Kidney (tissue), 14 donors: ENCODE measurements around the gene LAIR1. TPM values are rescaled to one million over a fixed set of nuclear protein-coding genes. Genes with fewer than 3 reads are reported as not detected.
"Not testable (repeated sequence)": the region's sequence is repeated elsewhere in the genome, so short reads cannot be mapped to it uniquely, and the experiment has no call there.

Experiments used
- DNase-seq, 5 donors: peaks; one replicate each; pipeline ENCODE4 v3.0.0-alpha.2; 2013 to 2020
- FAIRE-seq: peaks from 2 replicates; lab custom pipeline; 2012; peaks lifted over from hg19 to GRCh38; lab: Jason Lieb, UNC
- H3K27ac ChIP-seq, 2 donors: one replicate each; pipeline ENCODE4 v1.7.0; 2013; ENCODE audit warnings: low read depth in 2 of 2, low read length in 2 of 2, inconsistent platforms in 1 of 2
- H3K27me3 ChIP-seq: one replicate; pipeline ENCODE4 v1.7.1; 2013; ENCODE audit warnings: low read length, inconsistent platforms; ENCODE audit not compliant: control insufficient read depth, insufficient read depth
- H3K36me3 ChIP-seq, 3 donors: one replicate each; pipeline versions ENCODE4 v1.7.0 to v1.7.1; 2013; ENCODE audit warnings: low read length in 3 of 3, control low read depth in 1 of 3, inconsistent platforms in 1 of 3; ENCODE audit not compliant: insufficient read depth in 3 of 3, control insufficient read depth in 2 of 3
- H3K4me1 ChIP-seq, 3 donors: one replicate each; pipeline versions ENCODE4 v1.7.0 to v1.7.1; 2013; ENCODE audit warnings: low read length in 3 of 3, inconsistent platforms in 1 of 3, low read depth in 1 of 3; ENCODE audit not compliant: control insufficient read depth in 2 of 3, insufficient read depth in 2 of 3
- H3K4me3 ChIP-seq, 3 donors: one replicate each; pipeline versions ENCODE4 v1.7.0 to v1.8.1; 2013; ENCODE audit warnings: low read length in 3 of 3, control low read depth in 1 of 3, inconsistent platforms in 1 of 3
- H3K9ac ChIP-seq, 3 donors: one replicate each; pipeline versions ENCODE4 v1.7.0 to v1.7.1; 2013; ENCODE audit warnings: low read length in 3 of 3, control low read depth in 1 of 3, inconsistent platforms in 1 of 3
- H3K9me3 ChIP-seq, 3 donors: one replicate each; pipeline versions ENCODE4 v1.7.0 to v1.7.1; 2013; ENCODE audit warnings: low read length in 3 of 3, control low read depth in 1 of 3, inconsistent platforms in 1 of 3; ENCODE audit not compliant: control insufficient read depth in 2 of 3, insufficient read depth in 1 of 3
- CTCF ChIP-seq: IDR thresholded peaks from 3 replicates; pipeline ENCODE4 v1.5.1; 2012; ENCODE audit warnings: mild to moderate bottlenecking, moderate library complexity, borderline replicate concordance; ENCODE audit not compliant: insufficient read depth; ENCODE audit errors: extremely low read depth
- intact Hi-C: fragments of 100-400 bp; cut with DNase I; formaldehyde crosslinking; loops from one replicate; pipeline ENCODE4 v1.11.1; 2022
- polyA plus RNA-seq: library from polyadenylated mRNA; stranded (reverse); fragments of 350-450 nt; fragmentation: Illumina TruSeq; extraction: RNeasy Lipid Tissue Mini Kit (QIAGEN cat#74804); gene quantifications from one replicate; pipeline ENCODE4 v1.2.3, GENCODE V29; 2014; ENCODE audit warnings: low read depth, low replicate concordance; ENCODE audit not compliant: insufficient read depth
- total RNA-seq: library from RNA; stranded (reverse); fragmentation: NEBNext Ultra II Directional; extraction: Animal tissue kit (Norgen Biotek cat#: 25700); gene quantifications from one replicate; pipeline ENCODE4 v1.2.1, GENCODE V29; 2021
- donor health status: control.
- donor health status: control.
- donor health status: control.
- donor health status: control.
- donor health status: control.
- donor health status: DM: yes; HTN: yes; CAD: no.
- donor health status: Normal renal cell carcinoma (clear cell type).

LAIR1 gene
- total and polyA plus RNA-seq, 2 donors from 2014 or later = 4.1 to 41.9 TPM

DNA sequence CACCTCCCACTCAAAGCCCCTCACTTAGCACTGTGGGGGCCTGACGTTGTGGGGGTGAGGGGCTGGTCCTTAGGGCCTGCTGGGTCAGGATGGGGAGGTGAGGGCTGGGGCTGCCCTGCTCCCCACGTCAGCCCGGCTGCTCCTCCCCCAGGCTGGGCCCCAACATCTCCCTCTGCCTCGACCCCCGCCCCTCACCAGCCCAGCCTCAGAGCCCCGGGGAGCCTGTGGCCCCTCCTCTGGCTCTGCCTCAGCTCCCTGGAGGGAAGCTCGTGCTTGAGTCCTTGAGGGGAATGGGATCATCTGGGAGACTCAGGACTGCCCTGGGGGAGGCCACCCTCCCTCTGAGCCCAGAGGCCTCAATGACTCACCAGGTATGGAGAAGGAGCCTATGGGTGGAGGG lies 32.6 kb downstream of the LAIR1 start:
- DNase-seq (peak in 1 of 5 donors; percentile 44), FAIRE-seq (no peak)
- Histone ChIP-seq H3K27ac (no peak overlapping the region), H3K9me3 (no peaks in the 10 kb centered on the region), H3K9ac (no peak overlapping the region), H3K4me3 (no peak overlapping the region), H3K4me1 (no peaks in the 10 kb centered on the region), H3K36me3 (no peaks in the 10 kb centered on the region), H3K27me3 (no peaks in the 10 kb centered on the region)
- intact Hi-C loops = no loop called here
- TF ChIP-seq CTCF = no peak

DNA sequence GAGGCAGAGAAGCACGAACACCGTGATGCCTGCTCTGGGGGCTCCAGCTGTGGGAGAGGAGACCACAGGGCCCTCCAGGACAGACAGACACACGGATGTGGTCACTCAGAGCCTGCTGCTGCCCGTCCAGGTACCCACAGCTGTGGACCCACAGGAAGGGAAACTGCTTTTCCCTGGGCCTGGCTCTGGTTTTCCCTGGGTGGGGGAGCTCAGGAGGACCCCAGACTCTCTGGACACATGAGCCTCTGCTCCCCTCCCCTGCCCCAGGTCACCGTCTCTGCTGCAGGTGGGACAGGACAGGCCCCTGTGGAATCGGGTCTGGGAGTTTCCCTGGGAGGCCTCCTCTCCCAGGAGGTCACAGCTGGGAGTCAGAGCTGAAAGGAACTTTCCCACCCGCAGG lies 33.1 kb downstream of the LAIR1 start:
- no peak overlapping the region for H3K4me3 ChIP-seq
- no peak overlapping the region for H3K9ac ChIP-seq
- H3K27me3 ChIP-seq = no peaks in the 10 kb centered on the region
- H3K36me3 ChIP-seq = no peaks in the 10 kb centered on the region
- DNase-seq (peak in 1 of 5 donors; percentile 49), FAIRE-seq (no peak)
- H3K4me1 ChIP-seq = no peaks in the 10 kb centered on the region
- H3K27ac ChIP-seq = no peak overlapping the region
- no peak for TF ChIP-seq CTCF
- intact Hi-C loops = no loop called here
- no peaks in the 10 kb centered on the region for H3K9me3 ChIP-seq

GRCh38 chr19:54329476-54330165 lies 35.1 kb downstream of the LAIR1 start:
- H3K4me1 ChIP-seq = no peaks in the 10 kb centered on the region
- no peak overlapping the region for H3K27ac ChIP-seq
- TF ChIP-seq CTCF = no peak
- no peaks in the 10 kb centered on the region for H3K27me3 ChIP-seq
- no peak overlapping the region for H3K4me3 ChIP-seq
- H3K36me3 ChIP-seq = no peaks in the 10 kb centered on the region
- FAIRE-seq = no peak
- intact Hi-C loops = no loop called here
- no peak overlapping the region for H3K9ac ChIP-seq
- peak in 1 of 5 donors; percentile 27 for DNase-seq
- no peaks in the 10 kb centered on the region for H3K9me3 ChIP-seq

DNA sequence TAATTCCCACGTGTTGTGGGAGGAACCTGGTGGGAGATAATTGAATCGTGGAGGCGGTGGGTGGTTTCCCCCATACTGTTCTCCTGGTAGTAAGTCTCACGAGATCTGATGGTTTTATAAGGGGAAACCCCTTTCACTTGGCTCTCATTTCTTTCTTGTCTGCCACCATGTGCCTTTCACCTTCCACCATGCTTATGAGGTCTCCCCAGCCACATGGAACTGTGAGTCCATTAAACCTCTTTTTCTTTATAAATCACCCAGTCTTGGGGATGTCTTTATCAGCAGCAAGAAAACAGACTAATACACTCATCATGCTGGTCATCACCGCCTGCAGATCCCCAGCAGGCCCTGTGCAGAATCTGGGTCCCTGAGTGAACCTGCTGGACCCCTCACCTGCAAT lies 36.0 kb downstream of the LAIR1 start:
- DNase-seq, H3K27me3 ChIP-seq, H3K36me3 ChIP-seq, H3K9ac ChIP-seq, H3K4me1 ChIP-seq, FAIRE-seq, H3K4me3 ChIP-seq, H3K9me3 ChIP-seq, H3K27ac ChIP-seq, intact Hi-C loops: not testable (repeated sequence)
